GM19455 (cell line): ENCODE results near the gene CLDN9.

Experiments
- ATAC-seq: cut with Tn5 transposase; IDR thresholded peaks from one replicate; pipeline ENCODE4 v1.9.1; 2021; ENCODE audit not compliant: unreplicated experiment

CLDN9 gene

GRCh38 chr16:3017794-3018506, 5.2 kb downstream of the CLDN9 start, which contains the start of gene CLDN6:
Gene CLDN6, minus strand, starts transcription at chr16:3018183. Its CDS starts 2,162 bp downstream, at chr16:3016021.
- no peak for ATAC-seq

GRCh38 chr16:3019594-3020246, 7.0 kb downstream of the CLDN9 start:
- no peak for ATAC-seq

DNA sequence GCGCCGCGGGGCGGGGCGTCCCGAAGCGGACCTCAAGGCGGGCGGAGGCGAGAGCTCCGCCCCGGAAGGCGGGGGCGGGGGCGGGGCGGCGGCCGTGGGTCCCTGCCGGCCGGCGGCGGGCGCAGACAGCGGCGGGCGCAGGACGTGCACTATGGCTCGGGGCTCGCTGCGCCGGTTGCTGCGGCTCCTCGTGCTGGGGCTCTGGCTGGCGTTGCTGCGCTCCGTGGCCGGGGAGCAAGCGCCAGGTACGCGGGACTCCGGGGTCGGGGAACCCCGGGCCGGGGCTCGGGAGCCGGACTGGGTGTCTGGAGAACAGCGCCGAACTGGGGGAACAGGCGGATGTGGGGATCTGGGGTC, 7.5 kb downstream of the CLDN9 start, which contains the start of gene TNFRSF12A:
TNFRSF12A (plus strand) TSS at position 122 of the 357 bp plus-strand sequence; CDS start at position 152, 30 bp downstream.
- no peak for ATAC-seq

GRCh38 chr16:3020604-3021448, 8.1 kb downstream of the CLDN9 start:
- ATAC-seq: no peak

GRCh38 chr16:3021449-3022207, 8.9 kb downstream of the CLDN9 start:
- ATAC-seq: no peak

GRCh38 chr16:3022208-3022683, 9.5 kb downstream of the CLDN9 start:
- no peak for ATAC-seq

- ATAC-seq: no peak
Observed at GRCh38 chr16:3022684-3023414, 10.1 kb downstream of the CLDN9 start.

- ATAC-seq: no peak
Observed at GRCh38 chr16:3023415-3023668, 10.6 kb downstream of the CLDN9 start.

- ATAC-seq: peak; percentile 75
Observed at GRCh38 chr16:3023669-3024478, 11.2 kb downstream of the CLDN9 start, which contains the start of the genes HCFC1R1 and THOC6. Gene HCFC1R1, minus strand, starts transcription at chr16:3023942. Its CDS starts 1 bp downstream, at chr16:3023941. Gene THOC6, plus strand, starts transcription at chr16:3024035. Its CDS starts 292 bp downstream, at chr16:3024327.

GRCh38 chr16:3025032-3026002, 12.6 kb downstream of the CLDN9 start:
- ATAC-seq: no peak

DNA sequence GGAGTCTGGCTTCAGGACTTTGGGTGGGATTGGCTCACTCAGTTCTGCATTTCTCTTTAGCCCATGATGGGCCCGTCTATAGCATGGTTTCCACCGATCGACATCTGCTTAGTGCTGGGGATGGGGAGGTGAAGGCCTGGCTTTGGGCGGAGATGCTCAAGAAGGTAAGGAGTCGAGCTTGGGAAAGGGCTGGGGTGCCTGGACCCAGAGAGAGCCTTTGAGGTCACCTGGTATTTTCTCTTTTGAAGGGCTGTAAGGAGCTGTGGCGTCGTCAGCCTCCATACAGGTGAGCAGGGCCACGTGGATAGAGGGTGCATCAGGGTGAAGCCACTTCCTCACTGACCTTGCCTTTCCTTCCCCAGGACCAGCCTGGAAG, 13.3 kb downstream of the CLDN9 start:
- ATAC-seq: no peak

DNA sequence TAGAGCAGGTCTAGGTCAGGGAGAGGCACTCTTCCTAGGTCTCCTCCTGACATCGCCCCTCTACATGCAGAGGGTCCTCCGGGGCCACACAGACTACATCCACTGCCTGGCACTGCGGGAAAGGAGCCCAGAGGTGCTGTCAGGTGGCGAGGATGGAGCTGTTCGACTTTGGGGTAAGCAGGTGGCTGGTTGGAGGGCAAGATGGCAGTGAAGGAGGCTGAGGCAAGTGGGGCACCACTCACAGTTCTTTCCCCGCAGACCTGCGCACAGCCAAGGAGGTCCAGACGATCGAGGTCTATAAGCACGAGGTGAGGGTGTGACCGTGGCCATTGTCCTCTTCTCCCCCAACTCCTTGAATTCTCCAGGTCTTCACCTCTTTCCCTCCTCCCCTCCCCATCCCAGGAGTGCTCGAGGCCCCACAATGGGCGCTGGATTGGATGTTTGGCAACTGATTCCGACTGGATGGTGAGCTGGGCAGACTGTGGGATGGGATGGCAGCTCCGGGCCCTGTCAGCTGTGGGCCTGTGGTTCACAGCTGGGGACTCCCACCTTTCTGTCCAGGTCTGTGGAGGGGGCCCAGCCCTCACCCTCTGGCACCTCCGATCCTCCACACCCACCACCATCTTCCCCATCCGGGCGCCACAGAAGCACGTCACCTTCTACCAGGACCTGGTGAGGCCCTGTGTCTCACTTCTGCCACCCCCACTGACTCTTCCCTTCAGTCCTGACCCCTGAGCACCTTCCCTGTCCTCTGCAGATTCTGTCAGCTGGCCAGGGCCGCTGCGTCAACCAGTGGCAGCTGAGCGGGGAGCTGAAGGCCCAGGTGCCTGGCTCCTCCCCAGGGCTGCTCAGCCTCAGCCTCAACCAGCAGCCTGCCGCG, 14.1 kb downstream of the CLDN9 start:
- no peak for ATAC-seq

GRCh38 chr16:3027489-3027795, 14.7 kb downstream of the CLDN9 start:
- no peak for ATAC-seq

GRCh38 chr16:3027983-3028715, 15.4 kb downstream of the CLDN9 start:
- no peak for ATAC-seq

DNA sequence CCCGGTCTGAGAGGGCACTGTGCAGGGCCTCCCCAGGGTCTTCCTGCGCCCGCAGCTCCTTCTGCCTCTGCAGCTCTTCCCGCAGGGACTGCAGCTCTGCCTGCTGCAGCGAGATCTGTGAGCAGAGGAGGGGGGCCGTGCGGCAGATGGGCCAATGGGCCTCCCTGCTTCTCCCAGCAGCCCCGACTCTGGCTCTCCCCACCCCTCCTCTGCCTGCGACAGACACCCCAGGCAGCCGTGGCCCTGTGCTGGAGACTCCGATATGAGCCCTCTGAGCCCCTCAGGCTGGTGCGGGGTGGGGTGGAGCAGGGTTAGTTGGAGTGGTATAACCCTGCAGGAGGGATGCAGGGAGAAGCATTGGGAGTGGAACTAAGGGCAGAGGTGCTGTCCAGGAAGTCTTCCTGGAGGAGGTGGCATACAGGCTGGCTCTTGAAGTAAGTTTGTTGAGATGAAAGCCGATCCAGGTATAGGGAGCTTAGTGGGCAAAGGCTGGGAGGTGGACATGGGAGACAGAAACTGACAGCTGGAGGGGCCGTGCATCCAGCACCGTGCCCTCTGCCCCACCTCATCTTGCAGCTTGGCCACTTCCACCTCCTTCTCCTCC, 16.1 kb downstream of the CLDN9 start:
- ATAC-seq: no peak

- no peak for ATAC-seq
Observed at GRCh38 chr16:3029491-3030221, 16.9 kb downstream of the CLDN9 start.
